GM19025 (cell line): ENCODE results near the gene LHPP.
A peak's percentile ranks its signal among the peaks of the same experiment; 100 is the strongest.
"Not testable (repeated sequence)": the region's sequence is repeated elsewhere in the genome, so short reads cannot be mapped to it uniquely, and the experiment has no call there.

ENCODE experiments used
- ATAC-seq: cut with Tn5 transposase; IDR thresholded peaks from one replicate; pipeline ENCODE4 v1.9.1; 2021; ENCODE audit warnings: mild to moderate bottlenecking, low read depth, moderate library complexity; ENCODE audit not compliant: unreplicated experiment

LHPP gene, protein sequence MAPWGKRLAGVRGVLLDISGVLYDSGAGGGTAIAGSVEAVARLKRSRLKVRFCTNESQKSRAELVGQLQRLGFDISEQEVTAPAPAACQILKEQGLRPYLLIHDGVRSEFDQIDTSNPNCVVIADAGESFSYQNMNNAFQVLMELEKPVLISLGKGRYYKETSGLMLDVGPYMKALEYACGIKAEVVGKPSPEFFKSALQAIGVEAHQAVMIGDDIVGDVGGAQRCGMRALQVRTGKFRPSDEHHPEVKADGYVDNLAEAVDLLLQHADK

DNA sequence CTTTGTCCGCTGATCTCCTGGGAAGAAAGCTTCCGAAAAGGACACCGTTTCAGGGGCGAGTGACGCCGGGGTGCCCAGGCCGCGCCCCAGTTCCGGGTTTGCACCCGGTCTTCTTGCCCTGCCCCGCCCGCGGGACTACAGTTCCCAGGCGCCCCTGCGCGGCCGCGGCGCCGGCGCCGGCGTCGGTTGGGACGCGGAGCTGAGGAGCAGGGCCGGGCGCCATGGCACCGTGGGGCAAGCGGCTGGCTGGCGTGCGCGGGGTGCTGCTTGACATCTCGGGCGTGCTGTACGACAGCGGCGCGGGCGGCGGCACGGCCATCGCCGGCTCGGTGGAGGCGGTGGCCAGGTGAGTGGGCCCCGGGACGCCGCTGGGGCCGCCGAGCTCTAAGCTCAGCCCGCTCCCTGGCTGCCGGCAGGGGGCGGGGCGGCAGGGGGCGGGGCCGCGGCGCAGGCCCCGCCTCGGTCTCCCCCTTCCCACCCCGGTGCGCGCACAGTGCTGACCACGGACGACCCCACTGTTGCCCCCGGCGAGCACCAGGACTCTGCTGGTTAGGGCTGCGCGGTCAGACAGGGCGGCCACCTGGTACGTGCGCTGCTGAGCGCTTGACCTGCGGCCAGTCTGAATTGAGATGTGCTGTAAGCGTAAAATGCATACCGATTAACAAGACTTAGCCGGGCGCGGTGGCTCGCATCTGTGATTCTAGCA lies at the start of gene LHPP:
LHPP (plus strand) TSS at position 182 of the 706 bp plus-strand sequence; CDS start at position 222, 40 bp downstream.
- peak; percentile 98 for ATAC-seq

DNA sequence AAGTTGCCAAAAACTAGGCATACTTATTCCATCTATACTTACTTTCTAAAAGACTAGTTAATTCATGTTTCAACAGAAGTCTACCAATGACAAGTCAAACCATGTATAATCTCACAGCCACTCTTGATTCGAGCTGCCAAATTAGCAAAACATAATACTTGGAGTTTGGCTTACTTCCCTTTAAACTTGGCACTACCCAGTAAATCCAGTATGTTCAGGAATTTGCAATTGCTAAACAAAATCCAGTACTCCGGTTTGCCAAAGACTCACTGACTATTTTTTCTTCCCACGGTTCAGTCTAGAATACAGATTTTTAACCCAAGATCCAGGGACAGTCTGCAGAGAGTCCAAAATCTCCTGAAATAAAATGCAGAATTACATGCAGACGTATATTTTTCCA lies 47.5 kb upstream of the LHPP start:
- no peak for ATAC-seq

DNA sequence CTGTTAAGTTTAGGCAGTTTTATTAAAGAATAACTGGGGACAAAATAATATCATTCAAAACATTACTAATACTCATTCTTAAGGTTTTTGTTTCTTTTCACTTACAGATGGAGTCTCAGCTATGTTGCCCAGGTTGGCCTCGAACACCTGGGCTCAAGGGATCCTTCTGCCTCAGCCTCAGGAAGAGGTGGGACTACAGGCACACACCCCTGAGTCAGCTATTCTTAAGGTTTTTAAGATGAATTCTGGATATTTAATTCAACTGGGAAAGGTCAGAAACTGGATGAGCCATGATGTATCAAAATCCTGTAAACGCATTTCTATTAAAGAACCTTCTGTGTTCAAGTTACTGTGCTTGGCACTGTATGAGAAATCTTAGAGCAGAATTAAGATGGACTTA lies 46.4 kb upstream of the LHPP start:
- ATAC-seq = no peak

DNA sequence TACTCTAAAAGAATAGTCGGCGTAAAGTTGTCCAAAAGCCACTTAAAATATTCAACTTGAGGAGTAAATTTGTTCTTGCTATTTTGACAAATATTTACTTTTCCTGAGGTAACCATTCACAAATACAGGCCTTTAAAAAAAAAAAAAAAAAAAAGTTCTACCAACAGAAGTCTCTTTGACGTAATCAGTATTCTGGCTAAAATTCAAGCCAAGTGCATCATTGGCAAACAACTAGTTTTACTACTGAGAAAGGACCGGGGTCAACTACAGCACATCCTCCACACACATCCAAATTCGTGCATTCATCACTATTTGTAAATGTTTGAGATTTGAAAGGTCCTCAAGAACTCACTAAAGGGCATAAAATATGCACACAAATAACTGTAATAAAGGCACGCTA lies 44.9 kb upstream of the LHPP start:
- ATAC-seq = no peak

DNA sequence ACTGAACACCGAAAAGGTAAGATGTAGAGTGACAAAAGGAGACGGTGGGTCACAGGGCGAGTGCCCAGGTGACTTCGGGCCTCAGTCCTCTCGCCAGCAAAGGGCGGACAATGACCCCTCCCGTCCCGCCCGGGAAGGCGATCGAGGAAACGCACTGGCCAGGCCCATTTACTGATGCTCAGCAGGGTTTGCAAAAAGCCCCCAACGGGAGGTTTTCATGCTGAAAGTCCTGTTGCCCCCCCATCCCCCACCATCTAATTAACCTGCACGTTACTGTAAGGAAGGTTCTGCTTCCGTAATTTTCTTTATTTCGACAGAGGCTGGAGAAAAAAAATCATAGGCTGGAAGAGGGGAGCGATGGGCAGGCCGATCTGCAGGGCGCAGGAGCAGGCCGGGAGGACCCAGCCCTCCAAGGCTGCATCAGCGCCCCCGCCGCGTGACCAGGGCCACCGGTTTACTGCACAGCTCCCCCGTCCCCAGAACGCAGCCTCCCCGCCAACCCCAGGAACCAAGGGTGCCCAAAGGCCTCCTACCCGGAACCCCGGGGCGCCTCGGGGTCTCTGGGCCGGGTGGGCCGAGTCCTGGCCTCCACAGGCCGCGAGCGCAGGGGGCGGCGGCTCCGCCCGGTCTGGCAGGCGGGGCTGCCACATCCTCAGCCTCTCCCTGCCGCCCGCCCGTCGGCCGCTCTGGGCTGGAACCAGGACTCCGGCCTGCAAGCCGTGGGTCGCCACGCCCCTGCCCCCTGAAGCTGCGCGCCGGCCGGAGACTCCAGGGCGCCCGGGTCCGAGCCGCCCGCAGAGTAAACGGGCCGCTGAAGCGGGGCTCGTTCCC lies 43.5 kb upstream of the LHPP start:
- ATAC-seq = peak; percentile 15

DNA sequence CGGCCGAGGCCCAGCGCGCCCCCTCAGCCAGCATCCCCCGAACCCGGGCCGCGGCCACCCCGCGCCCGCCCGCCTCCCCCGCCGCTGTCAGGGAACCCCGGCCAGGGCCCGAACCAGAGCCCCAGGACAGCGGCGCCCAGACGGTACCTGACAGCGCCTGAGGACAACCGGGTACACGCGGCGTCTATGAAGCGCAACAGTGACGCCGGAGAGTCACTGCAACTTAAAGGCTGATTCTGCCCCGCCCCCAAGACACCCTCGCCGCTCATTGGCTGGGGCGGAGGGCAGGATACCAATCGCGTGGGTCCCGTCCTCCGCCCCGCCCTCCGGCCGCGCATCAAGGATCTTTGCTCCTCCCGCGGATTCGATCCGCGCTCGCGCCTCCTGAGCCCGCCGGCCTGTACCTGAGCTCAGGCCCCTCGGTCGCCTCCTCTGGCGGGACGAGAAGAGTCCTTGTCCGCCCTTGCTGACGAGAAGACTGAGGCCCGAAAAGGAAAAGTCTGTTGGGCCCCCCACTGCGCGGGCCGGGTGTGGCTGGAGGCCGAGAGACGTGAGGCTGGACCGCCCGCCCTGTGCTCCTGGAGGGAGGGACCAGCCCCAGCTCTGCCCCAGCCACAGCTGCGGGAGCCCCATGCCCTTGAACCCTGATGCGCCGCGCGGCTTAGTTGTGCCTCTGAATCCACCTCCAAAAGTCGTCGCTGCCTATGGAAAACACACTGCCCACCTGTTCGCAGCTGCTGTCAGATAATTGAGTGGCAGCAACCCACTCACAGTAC lies 42.7 kb upstream of the LHPP start, which contains the start of gene OAT:
OAT (minus strand) TSS at position 198 of the 776 bp plus-strand sequence. CDS start 6,752 bp downstream, outside the sequence.
- ATAC-seq = peak; percentile 97

DNA sequence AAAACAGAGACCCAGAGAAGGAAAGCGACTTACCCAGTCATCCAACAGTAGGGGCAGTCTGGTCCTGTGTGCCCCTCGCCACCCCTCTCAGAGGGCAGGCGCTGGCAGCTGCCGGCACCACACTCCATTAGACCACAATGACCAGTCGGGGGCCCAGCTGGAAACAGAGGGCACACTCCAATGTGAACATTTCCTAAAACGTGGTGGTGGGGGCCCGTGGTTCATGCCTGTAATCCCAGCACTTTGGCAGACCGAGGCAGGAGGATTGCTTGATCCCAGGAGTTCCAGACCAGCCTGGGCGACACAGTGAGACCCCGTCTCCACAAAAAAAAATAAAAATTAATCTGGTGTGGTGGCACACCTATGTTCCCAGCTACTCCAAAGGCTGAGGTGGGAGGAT lies 42.0 kb upstream of the LHPP start:
- no peak for ATAC-seq

DNA sequence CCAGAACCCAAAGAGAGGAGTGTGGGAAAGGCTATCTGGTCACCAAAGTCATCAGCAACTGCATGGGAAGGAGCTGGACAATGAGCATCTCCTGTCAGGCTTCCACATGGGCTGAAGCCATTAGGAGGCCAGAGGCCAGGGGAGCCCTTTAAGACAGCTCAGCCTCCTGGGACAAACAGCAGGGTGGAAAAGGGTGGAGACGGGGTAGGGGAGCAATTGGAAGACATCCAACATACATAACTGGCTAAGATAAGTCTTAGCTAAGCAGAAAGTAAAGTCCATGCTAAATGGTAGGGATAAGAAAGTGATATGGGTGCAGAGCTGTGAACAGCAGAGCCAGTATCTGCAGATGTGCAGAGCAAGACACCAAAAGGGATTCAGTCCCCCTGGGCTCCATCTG lies 41.4 kb upstream of the LHPP start:
- no peak for ATAC-seq

DNA sequence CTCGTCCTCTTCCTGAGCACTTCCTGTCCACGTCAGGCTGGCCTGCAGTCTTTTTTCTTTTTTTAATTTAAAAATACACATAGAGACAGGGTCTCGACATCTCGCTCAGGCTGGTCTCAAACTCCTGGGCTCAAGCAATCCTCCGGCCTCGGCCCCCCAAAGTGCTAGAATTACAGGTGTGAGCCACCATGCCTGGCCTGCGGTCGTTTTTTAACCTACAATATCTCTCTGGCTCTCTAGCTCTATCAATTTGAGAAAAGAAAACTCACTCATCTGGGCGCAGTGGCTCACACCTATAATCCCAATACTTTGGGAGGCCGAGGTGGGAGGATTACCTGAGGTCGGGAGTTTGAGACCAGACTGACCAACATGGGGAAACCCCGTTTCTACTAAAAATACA lies 38.9 kb upstream of the LHPP start:
- ATAC-seq = no peak

DNA sequence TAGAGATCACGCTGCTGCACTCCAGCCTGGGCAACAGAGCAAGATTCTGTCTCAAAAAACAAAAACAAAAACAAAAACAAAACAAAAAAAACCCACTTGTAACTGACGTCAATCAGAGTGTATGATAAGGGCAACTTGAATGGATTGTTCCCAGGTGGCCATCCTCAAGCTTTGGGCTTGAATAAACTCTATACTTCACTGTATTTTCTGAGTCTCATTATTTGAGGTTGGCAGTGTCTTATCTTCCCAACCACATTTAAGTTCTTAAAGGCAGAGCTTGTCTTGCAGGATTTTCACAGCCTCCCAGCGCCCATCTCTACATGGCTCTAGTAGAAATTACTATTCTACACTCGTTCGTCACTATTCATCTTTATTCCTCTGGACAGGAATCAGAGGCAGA lies 37.8 kb upstream of the LHPP start:
- no peak for ATAC-seq

DNA sequence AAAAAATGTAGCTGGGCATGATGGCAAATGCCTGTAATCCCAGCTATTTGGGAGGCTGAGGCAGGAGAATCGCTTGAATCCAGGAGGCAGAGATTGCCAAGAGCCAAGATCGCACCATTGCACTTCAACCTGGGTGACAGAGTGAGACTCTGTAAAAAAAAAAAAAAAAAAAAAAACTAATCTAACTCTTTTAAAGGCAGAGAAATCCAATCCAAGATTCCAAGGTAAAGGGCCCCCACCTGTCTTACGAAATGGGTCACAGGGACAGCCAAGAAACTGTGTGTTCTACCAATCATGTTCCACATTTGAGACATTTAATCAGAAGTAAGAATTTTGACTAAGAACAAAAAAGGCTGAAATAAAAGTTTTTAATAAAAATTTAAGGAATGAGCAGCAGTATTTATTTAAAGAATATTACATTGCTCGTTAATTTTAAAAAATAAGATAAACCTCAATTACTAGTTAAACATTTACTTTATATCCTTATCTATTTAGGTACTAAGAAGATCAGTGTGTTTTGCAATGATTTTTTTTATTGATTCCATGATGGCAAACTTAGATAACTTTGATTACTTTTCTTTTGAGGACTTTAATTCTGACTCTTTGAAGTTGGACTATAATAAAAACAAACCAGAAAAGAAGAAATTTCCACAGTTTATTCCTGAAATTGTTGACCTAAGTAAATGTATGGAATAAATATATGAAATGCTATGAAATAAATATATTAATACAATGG lies 36.2 kb upstream of the LHPP start:
- ATAC-seq = no peak

DNA sequence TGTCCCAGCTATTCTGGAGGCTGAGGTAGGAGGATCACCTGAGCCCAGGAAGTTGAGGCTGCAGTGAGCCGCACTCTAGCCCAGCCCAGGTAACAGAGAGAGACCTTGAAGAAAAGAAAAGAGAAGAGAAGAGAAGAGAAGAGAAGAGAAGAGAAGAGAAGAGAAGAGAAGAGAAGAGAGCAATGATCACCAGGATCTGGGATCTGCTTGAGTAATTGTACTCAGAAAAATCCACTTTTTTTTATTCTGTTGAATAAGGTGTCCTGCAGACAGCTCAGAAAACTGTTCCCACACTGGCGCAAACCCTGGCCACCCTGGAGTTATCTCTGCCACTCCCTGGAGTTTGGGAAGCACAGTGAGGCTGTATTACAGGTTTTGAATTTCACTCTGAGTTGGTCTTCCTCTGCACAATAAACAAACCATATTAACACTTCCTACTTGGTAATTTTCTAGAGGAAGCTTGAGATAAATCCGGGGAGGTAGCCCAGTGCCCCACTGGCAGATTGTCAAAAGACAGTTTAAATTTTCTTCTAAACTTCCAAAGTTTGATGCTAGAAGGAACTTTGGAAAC lies 33.3 kb upstream of the LHPP start:
- no peak for ATAC-seq

DNA sequence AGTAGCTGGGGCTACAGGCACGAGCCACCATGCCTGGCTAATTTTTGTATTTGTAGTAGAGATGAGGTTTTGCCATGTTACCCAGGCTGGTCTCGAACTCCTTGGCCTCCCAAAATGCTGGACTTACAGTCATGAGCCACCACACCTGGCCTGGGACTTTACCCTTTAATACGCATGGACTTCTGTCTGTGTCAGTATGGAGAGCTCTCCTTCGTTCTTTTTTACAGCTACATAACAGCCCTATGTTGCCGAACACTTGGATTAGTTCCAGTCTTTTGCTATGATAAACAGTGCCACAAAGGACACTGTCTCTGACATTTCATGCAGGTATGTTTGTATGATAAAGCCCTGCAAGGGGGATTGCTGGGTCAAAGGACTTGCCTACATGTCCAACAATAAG lies 32.0 kb upstream of the LHPP start:
- ATAC-seq = no peak

DNA sequence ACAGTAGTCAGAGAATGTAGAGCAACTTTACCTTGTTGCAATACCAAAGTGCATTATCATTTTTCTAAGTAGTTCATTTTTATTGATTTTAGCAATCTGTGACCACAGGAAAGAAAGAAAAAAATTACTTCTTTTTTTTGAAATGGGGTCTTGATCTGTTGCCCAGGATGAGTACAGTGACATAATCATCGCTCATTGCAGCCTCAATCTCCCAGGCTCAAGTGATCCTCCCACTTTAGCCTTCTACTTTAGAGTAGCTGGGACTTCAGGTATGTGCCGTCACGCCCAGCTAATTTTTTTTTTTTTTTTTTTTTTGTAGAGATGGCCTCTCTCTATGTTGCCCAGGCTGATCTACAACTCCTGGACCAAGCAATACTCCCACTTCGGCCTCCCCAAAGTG lies 31.5 kb upstream of the LHPP start:
- ATAC-seq = no peak

DNA sequence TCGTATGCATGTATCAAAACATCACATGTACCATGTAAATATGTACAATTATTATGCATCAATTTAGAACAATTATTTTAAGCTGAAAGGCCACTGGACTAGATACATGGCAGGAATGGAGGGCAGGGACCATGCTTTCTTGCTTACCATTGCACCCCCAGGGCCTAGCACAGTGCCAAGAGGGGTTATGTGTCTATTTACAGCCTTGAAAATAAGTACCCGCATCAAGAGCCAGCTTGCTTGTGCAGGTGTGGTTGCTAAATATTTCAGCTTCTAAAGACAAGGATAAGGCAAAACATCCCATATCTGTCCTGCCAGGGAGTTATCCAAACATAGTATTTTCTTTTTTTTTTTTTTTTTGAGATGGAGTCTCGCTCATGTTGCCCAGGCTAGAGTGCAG lies 28.2 kb upstream of the LHPP start:
- ATAC-seq = no peak

DNA sequence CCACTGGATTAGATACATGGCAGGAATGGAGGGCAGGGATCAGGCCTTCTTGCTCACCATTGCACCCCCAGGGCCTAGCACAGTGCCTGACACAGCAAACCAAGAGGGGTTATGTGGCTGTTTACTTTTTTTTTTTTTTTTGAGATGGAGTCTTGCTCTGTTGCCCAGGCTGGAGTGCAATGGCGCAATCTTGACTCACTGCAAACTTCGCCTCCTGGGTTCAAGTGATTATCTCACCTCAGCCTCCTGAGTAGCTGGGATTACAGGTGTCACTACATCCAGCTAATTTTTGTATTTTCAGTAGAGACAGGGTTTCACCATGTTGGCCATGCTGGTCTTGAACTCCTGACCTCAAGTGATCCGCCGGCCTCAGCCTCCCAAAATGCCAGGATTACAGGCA lies 25.9 kb upstream of the LHPP start:
- not testable (repeated sequence) for ATAC-seq

DNA sequence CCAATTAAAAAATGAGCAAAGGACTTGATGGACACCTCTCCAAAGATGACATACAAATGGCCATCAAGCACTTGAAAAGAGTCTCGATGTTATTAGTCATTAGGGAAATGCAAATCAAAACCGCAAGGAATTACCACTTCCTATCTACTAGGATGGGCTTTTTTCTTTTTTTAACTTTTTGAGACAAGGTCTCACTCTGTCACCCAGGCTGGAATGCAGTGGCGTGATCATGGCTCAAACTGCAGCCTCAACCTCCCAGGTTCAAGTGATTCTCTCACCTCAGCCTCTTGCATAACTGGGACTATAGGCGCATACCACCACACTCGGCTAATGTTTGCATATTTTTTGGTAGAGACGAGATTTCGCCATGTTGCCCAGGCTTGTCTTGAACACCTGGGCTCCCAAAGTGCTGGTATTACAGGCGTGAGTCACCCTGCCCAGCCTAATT lies 25.4 kb upstream of the LHPP start:
- ATAC-seq = no peak

DNA sequence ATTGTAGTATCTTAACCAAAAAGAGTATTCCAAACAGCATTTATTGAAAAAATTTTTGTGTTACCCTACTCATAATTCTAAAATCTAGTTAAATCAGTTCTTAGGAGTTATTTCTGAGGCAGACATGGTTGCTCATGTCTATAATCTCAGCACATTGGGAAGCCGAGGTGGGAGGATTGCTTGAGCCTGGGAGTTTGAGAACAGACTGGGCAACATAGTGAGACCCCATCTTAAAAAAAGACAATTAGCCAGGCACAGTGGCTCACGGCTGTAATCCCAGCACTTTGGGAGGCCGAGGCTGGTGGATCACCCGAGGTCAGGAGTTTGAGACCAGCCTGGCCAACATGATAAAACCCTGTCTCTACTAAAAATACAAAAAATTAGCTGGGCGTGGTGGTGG lies 19.9 kb upstream of the LHPP start:
- ATAC-seq = not testable (repeated sequence)
